Stimulated activated CD4-positive, alpha-beta T cell treated with anti-CD3 and anti-CD28 coated beads, Interleukin-4, amount 100 ng/mL, for 48 hours (primary cell): ENCODE data around the gene CACNA1H.
"Not testable (repeated sequence)": the region's sequence is repeated elsewhere in the genome, so short reads cannot be mapped to it uniquely, and the experiment has no call there.

Source experiments
- DNase-seq, 2 donors: peaks; one replicate each; pipeline ENCODE4 v3.0.0-alpha.2; 2020; ENCODE audit warnings: low read depth in 2 of 2

The CACNA1H gene

GRCh38 chr16:1265090-1265630 lies 112.3 kb downstream of the CACNA1H start:
- no peak for DNase-seq

- DNase-seq, result no peak
Measured at GRCh38 chr16:1265826-1266225, 112.9 kb downstream of the CACNA1H start.

GRCh38 chr16:1269418-1269817 lies 116.5 kb downstream of the CACNA1H start:
- DNase-seq, result not testable (repeated sequence)

GRCh38 chr16:1271380-1271723 lies 118.4 kb downstream of the CACNA1H start:
- no peak for DNase-seq
